Embryonic facial prominence (tissue), 1 donor: ENCODE data around the gene SCAF1.
"Not testable (repeated sequence)": the region's sequence is repeated elsewhere in the genome, so short reads cannot be mapped to it uniquely, and the experiment has no call there.

Source experiments
- DNase-seq: peaks from one replicate; pipeline ENCODE4 v3.0.0-alpha.2; 2016; ENCODE audit errors: extremely low spot score

Gene SCAF1

DNA sequence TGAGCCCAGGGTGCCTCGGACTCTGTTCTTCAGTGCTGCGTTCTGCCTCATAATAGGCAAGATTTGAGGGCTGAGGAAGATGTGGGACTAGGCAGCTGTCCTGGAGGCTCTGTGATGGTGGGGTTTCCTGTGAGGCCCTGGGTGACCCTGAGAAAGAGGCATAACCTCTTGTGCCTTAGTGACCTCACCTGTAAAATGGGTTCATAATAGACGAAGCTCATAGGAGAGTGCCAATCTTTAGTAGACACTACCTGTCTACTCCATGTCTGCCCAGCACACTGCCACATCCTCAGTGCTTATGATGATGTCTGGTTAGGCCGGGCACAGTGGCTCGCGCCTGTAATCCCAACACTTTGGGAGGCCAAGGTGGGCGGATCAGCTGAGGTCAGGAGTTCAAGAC is 25.5 kb upstream of the SCAF1 start:
- no peak for DNase-seq

DNA sequence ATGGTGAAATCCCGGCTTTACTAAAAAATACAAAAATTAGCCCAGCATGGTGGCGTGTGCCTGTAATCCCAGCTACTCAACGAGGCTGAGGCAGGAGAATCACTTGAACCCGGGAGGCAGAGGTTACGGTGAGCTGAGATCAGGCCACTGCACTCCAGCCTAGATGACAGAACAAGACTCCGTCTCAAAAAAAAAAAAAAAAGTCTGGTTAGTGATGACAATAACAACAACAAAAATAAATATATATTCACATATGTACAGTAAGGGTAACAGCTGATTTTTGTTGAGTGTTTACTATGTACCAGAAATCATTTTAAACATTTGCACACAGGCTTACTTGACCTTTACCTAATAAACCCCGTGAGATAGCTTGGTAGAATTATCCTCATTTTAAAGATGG is 25.1 kb upstream of the SCAF1 start:
- DNase-seq: no peak

DNA sequence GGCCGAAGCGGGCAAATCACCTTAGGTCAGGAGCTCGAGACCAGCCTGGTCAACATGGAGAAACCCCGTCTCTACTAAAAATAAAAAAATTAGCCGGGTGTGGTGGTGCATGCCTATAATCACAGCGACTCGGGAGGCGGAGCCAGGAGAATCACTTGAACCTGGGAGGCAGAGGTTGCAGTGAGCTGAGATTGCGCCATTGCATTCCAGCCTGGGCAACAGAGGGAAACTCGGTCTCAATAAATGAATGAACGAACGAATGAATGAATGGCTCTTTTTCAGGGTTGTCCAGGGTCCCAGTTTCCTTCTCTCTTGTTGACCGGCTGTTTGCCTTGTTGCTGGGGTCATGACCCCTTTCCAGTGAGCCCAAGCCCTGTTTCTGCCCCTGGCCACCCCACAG is 24.1 kb upstream of the SCAF1 start:
- DNase-seq: not testable (repeated sequence)

DNA sequence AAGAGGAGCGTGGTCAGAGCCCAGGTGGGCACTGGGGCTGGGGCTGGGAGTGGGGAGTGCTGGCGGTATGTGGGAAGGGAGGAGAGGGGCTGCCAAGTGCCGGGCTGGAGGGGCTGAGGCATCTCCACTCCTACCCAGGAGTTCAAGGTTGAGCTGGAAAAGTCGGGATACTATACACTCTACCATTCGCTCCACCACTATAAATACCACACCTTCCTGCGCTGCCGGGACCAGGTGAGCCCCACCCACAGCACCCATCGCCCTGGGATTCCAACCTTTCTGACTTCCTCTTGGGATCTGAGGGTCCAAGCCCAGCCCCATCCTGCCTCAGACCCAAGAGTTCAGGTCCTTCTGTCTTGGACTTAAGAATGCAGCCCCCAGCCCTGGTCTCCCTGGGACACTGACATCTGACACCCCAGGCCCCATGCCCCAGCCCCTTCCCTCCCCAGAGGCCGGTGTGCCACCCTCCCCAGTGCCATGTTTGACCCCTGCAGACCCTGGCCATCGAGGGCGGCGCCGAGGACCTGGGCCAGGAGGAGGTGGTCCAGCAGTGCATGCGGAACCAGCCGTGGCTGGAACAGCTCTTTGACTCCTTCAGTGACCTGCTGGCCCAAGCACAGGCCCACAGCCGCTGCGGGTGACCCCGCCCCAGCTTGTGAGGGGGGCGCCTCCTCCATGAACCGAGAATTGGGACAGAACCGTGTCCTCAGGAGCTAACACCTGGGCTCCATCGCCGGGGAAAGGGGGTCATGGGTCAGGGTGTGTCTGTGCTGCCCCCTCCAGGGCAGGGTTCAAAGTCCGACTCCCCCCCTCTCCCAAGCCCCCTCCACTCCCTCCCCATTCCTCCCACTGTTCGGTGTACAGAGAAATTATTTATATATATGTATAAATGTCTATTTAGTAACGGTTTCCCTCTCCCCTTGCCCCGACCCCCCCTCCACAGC is 16.8 kb upstream of the SCAF1 start:
- no peak for DNase-seq

DNA sequence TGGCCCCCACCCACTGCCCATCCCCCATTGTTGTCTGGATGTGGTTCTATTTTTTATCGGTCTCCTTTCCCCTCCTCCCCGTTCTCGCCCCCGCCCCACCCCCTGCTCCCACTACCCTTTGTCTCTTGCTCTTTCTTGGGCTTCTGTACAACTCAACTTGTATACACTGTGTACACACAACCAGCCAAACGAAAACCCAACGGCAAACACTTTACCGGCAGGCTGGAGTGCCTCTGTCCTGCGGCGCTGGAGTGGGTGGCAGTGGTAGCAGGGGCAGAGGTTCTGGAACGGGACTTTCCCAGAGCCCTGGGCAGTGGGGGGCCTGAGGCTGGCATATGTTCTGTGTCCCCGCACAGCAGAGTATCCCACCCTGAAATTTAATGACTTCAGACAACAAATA is 15.8 kb upstream of the SCAF1 start:
- DNase-seq: no peak

DNA sequence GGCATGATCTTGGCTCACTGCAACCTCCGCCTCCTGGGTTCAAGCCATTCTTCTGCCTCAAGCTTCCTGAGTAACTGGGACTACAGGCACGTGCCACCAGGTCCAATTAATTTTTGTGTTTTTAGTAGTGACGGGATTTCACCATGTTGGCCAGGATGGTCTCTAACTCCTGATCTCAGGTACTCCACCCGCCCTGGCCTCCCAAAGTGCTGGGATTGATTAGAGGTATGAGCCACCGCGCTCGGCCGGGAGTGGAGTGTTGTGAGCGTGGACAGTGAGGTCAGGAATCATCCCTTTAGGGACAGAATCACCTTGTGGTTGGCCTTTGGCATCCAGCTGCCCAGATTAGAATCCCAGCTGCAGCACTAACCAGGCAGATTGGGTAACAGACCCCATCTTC is 12.3 kb upstream of the SCAF1 start:
- DNase-seq: no peak

DNA sequence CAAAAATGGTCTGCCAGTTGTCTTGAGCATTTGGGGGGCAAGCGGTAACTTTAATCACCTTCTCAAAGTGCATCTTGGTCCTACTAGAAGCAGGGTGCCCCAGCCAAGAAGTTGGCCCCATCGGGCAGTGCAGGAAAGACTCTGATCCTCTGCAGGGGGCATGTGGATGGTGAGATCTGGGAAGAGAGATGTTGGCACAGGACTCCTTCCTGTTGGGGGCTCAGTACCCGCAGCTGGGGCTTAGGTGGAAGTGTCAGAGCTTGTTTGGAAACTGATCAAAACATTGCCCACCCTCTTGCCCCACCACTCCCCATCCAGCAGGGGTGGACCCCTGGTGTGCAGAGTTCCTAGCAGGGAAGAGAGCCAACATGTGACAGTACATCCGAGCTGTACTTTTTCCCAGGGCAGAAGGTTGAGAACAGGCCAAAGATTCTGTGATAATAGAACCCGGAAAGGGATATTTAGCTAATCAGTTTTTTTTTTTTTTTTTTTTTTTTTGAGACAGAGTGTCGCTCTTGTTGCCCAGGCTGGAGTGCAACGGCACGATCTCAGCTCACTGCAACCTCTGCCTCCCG is 10.9 kb upstream of the SCAF1 start:
- no peak for DNase-seq

DNA sequence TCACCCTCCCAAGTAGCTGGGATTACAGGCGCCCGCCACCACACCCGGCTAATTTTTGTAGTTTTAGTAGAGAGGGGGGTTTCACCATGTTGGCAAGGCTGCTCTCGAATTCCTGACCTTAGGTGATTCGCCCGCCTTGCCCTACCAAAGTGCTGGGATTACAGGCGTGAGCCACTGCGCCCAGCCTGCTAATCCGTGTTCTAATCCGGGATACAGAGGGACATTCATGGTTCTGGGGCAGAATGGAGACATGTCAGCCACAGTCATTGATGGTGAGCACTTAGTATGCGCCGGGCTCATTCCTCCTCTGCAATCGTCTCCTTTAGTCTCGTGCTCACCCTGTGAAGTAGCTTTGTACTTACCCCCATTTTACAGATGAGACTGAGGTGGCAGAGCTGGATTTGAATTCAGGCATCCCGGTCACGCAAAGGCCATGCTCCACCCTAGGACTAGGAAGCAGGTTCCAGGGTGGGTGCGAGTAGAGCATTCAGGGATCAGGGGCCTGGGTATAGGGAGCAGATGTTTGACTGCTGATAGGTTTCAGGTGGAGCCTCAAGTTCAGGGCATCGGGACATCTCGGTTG is 10.3 kb upstream of the SCAF1 start:
- no peak for DNase-seq

DNA sequence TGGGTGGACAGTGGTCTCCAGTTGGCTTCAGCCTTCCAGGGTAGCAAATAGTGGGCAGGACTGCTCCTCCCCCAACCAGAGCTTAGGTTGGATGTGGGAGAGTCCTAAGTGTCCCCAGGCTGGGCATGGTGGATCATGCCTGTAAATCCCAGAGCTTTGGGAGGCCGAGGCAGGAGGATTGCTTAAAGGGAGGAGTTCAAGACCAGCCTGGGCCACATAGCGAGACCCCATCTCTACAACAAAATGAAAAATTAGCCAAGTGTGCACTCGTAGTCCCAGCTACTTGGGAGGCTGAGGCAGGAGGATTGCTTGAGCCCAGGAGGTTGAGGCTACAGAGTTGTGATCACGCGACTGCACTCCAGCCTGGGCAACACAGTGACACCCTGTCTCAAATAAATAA is 9.4 kb upstream of the SCAF1 start:
- DNase-seq: no peak

DNA sequence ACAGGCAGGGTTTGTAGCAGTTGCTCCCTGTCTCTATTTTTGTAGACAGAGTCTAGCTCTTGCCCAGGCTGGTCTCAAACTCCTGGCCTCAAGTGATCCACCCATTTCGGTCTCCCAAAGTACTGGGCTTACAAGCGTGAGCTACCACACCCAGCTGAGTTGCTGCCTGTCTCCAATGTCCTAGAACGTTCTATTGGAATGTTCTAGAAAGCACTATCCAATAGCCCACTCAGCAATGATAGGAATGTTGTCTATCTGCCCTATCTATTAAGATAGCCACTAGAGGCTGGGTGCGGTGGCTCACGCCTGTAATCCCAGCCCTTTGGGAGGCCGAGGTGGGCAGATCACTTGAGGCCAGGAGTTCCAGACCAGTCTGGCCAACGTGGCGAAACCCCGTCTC is 8.7 kb upstream of the SCAF1 start:
- not testable (repeated sequence) for DNase-seq

DNA sequence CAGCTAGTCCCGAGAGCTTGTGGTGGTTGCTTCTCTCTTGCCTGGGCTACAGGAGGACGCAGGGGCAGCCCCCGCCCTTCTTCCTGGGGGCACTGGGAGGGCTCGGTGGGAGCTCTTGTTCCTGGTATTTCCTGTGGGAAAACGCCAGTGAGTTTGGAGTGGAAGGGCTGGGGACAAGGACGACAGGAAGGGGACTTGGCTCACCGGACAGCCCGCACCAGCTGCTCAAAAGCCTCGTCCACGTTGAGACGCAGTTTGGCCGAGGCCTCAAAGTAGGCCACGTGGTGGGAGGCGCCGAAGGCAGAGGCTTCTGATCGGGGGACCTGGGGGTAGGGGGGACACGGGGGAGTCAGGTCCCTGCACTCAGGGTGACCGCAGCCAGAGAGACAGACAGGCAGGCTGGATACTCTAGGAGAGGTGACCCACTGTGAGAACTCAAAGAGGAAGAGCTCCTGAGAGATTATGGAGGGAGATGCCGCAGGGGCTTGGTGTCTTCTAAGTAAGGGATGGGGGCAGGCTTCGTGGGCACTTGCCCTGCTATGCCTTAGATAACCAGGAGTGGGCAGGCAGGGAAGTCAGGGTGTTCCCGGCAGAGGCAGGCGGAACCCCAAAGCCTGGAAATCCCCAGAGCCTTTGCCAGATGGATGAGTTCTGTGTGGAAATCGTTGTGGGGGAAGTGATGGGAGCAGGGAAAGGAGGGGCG is 6.3 kb upstream of the SCAF1 start:
- DNase-seq: no peak

DNA sequence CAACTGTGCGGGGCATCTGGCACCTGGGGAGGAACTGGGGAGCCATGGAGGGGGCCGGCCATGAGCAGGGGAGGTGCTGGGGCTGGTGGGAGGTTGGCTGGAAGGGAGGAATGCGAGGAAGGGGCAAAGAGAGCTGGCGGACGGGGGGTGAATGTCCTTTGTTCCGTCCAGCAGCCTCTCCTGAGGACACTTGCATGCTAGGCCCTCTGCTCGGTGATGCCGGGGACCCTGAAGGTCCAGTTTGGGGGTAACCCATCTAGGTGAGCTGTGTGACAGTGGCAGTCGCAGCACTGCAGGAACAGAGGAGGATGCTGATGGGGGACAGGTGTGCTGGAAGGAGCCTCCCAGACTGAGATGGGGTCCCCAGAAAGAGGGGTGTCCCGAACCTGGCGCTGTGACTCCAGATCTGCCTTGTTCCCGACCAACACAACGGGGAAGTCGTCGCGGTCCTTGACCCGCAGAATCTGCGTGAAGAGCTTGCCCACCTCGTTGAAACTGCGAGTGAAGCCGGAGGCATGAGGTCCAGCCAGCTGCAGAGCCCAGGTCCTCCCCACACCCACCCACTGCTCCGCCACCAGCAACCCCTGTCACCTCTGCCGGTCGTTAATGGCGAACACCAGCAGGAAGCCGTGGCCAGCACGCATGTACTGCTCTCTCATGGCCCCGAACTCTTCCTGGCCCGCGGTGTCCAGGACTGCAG is 5.6 kb upstream of the SCAF1 start:
- DNase-seq: no peak

DNA sequence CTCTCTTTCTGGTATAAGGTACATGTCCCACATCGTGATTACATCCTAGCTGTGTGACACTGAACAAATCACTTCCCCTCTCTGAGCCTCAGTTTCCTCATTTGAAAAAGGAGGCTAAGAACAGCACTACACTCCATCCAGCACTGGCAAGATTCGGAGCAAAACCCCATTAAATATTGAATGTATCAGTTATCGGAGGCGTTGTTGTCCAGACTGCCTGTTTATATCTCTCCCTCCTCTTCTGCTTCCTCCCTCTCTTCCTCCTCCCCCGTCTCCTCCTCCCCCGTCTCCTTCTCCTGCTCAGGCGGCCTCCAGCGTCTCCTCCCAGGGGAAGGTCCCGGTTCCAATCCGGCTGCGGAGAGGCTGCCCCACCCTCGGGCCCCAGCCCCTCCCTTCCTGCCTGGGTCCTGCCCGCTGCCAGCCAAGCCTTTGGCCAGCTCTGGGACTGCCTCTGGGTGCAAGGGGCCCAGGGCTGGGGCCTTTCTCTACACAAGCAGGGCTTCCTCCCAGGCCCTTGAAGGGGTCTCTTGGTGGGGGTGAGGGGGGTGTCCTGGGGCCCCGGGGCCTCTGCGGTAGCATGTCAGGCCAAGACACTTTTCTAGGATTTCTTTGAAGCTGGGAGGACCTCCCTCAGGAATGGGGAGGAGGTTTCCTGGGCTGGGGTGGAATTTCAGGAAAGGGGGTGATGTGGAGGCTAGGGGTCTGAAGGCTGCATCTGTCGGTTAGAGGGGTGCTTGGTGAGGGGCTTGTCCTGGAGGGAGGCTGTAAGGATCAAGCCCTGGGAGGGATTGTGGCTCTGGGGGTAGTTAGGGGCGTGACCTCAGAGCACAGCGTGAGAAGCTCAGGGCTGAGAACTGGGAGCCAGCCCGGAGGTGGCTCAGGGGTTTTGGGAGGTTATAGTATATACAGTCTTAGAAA is 3.9 kb upstream of the SCAF1 start:
- no peak for DNase-seq

DNA sequence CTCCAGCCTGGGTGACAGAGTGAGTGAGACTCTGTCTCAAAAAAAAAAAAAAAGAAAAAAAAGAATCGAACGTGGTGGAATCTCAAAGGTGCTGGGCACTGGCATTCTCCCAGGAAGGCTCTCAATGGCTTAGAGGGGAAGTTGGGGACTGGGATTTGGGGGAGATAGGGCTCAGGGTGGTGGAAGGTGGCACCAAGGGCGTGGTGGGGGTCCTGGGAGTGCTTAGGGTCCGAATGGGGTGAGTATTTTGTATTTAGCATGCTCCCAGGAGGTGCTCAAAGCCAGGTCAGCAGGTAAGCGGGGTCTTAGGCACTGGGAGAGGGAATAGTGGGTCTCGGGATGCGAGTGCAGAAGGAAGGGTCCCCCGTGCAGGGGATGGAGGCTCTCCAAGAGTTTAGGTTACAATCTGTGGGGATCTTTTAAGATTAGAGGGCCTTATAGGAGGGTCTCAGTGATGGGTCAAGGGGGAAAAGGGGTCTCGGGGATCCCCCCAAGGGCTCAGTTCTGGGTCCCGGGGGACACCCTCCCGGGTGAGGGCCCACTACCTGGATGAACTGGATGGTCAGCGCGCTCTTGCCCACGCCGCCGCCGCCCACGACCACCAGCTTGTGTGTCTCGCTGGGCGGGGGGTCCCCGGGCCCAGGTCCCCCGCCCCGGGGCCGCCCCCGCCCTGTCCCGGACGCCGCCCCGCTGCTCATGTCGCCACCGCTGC is 2.5 kb upstream of the SCAF1 start:
- DNase-seq: no peak

DNA sequence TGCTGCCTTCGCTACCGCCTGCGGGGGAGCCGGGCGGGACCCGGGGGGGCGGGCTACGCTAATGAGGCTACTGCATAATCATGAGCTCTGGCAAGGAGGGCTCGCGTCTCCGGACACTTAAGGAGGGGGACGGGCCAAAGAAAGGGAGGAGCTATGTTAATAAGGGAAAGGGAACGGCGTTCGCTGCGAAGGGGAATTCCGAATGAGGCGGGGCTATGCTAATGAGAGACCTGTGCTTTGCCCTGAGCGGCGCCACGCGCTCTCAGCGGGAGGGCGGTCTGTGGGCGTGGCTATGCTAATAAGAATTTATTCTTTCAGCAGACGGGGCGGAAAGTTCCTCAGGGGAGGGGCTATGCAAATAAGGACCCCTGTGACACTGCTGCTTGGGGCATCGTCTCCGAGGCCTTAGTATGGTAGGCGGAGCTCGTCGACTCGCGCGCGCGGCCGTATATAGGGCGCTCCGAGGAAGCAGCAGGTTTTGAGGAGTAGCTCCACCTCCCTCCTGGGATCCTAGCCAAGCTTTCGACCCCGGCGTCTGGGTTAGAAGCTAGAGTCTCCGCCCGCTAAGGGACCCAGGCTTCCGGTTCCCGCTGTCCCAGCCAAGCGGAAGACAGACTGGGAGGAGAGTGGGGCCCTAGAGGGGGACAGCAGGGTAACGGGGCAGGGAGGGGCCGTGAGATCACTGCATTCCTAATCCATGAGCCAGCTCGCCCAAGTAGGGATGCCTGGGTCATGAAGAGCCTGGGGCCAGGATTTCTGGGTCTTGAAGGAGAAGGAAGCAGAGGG is 1.7 kb upstream of the SCAF1 start, which contains the start of gene RRAS:
Gene RRAS, minus strand, starts transcription at position 31 of the 786 bp plus-strand sequence. CDS start 45 bp downstream, outside the sequence.
- peak; percentile 98 for DNase-seq

DNA sequence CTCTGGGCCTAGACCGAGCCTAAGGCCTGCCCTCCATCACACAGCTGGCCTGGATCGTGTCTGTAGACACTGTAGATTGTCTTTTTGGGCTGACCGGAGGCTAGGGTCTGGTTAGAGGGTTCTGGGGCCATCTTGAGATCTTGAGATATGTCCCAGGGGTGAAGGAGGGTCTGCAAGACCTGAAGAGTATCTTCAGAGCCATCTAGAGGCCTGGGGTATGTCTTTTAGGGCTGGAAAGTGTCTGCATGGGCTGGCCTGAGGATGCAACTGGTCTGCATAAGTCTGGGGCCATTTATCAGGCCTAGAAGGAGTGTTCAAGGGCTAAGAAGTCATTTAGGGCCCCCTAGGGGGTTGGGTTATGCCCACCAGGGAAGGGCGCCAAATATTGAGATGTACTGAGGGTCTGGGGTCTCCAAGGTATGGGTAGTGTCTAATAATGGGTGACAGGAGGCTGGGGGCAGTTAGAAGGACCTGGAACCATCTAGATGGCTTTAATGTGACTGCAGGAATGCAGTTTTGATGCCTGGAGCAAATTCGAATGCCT is 555 bp downstream of the SCAF1 start:
- no peak for DNase-seq

DNA sequence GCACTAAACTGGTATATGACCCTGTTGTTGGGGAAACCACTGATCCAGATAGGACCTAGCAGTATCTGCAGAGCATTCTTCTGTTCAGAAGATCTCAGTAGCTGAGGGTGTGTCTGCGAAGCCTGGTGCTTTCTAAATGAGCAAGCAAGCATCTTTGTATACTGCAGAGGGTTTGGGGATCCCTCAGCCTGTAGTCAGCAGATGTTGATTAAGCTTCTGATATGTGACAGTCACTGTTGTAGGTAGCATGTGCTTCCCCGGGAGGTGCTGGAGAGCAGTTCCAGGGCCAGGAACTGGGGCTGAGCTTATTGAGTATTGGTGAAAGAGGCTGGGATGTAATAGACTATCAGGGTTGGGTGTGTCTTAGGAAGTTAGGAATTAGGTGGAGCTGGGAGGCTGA is 1.5 kb downstream of the SCAF1 start:
- DNase-seq: no peak

DNA sequence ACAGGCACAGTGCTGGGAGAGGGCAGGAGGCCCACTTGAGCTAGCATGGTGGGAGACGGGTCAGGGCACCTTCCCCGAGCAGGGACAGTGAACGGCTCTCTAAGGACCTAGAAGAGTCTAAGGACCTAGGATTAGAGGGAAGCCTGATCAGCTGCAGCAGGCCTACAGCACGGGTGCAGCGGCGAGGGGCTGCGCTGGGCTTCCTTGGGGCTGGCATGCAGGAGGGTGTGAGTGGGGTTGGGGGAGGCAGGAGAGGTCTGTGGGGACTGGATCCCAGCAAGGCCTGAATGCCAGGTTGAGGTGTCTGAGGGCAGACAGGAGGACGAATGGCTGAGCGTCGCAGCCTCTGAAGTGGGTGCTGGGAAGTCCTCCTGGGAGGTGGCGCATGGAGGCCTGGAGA is 3.6 kb downstream of the SCAF1 start:
- DNase-seq: no peak

DNA sequence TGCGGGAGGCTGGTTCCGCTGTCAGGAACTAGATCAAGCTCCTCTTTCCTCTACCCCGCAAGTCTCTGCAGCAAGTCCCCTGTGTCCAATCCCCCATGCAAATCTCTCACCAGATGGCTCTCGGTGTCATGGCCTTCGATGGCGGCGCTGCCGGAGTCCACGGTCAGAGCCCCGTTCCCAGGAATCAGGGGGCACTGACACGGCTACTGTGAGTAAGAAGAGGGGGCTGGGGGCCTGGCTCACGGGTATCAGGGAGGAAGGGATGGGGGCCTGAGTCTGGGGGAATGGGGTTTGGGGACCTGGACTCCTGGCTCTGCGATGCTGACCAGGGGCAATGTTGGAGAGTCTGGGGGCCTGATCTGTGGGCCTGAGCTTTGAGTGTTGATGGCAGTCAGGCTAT is 4.0 kb downstream of the SCAF1 start:
- no peak for DNase-seq
